ENCODE data around the gene KCNQ1OT1. TPM values are rescaled to one million over a fixed set of nuclear protein-coding genes. Genes with fewer than 3 reads are reported as not detected.
A peak's percentile ranks its signal among the peaks of the same experiment; 100 is the strongest.

Gene KCNQ1OT1
- total and polyA plus RNA-seq, 4 donors, result 0.05 to 4.9 (median 0.61) TPM

- H3K27me3 ChIP-seq (ENCODE audit: control insufficient read depth in 4 of 4, insufficient read depth in 4 of 4, low read length in 3 of 4), result no peaks in the 10 kb centered on the region
- TF ChIP-seq HNF4G (IDR thresholded peaks at IDR 0.05) (no peak), GABPA (IDR thresholded peaks at IDR 0.05 in 1 of 2, conservative IDR thresholded peaks at IDR 0.05 in 1 of 2) (no peak), SP1 (IDR thresholded peaks at IDR 0.05) (no peak), RXRA (IDR thresholded peaks at IDR 0.05) (no peak), YY1 (IDR thresholded peaks at IDR 0.05) (no peak), REST (IDR thresholded peaks at IDR 0.05) (no peak), TAF1 (conservative IDR thresholded peaks at IDR 0.05) (no peak), EGR1 (IDR thresholded peaks at IDR 0.05; ENCODE audit: low read depth in 2 of 2) (no peak), RAD21 (IDR thresholded peaks at IDR 0.05) (no peak), ATF3 (IDR thresholded peaks at IDR 0.05) (no peak), CTCF (IDR thresholded peaks at IDR 0.05; ENCODE audit: low read depth, low read length, missing input control) (no peak), FOXA1 (IDR thresholded peaks at IDR 0.05) (no peak), MAX (IDR thresholded peaks at IDR 0.05) (no peak), HNF4A (conservative IDR thresholded peaks at IDR 0.05) (no peak), ZBTB33 (IDR thresholded peaks at IDR 0.05) (no peak)
- no peaks in the 10 kb centered on the region for H3K36me3 ChIP-seq (ENCODE audit: control insufficient read depth in 4 of 4, insufficient read depth in 3 of 4, low read depth in 1 of 4, low read length in 3 of 4)
- DNase-seq (ENCODE audit: low spot score), result no peak
- peaks cover 22 to 59% (median 39%) of the 10 kb centered on the region in 4 donors for H3K9me3 ChIP-seq (ENCODE audit: control insufficient read depth in 4 of 4, low read length in 3 of 4)
- H3K4me1 ChIP-seq (ENCODE audit: control insufficient read depth in 4 of 4, insufficient read depth in 4 of 4, low read length in 3 of 4), result no peaks in the 10 kb centered on the region
- 93% methylated on average over 1 of the region's 1 CpG for WGBS
- no peak overlapping the region for H3K9ac ChIP-seq (ENCODE audit: low read depth in 1 of 2, low read length in 2 of 2)
- no peak overlapping the region for H3K4me3 ChIP-seq (ENCODE audit: low read depth in 1 of 3, low read length in 3 of 3)
- no peak overlapping the region for H3K27ac ChIP-seq (ENCODE audit: low read depth in 1 of 2, low read length in 2 of 2)
These were observed 52.6 kb downstream of the KCNQ1OT1 start for GRCh38 chr11:2647167-2647566.

- WGBS, result 89% methylated on average over 1 of the region's 1 CpG
- no peak for DNase-seq (ENCODE audit: low spot score)
- peak overlapping the region in 2 of 3 donors; percentile 5 to 55 for H3K4me3 ChIP-seq (ENCODE audit: low read depth in 1 of 3, low read length in 3 of 3)
- H3K27me3 ChIP-seq (ENCODE audit: control insufficient read depth in 4 of 4, insufficient read depth in 4 of 4, low read length in 3 of 4), result no peaks in the 10 kb centered on the region
- H3K9ac ChIP-seq (ENCODE audit: low read depth in 1 of 2, low read length in 2 of 2), result no peak overlapping the region
- no peaks in the 10 kb centered on the region for H3K4me1 ChIP-seq (ENCODE audit: control insufficient read depth in 4 of 4, insufficient read depth in 4 of 4, low read length in 3 of 4)
- H3K27ac ChIP-seq (ENCODE audit: low read depth in 1 of 2, low read length in 2 of 2), result no peak overlapping the region
- H3K9me3 ChIP-seq (ENCODE audit: control insufficient read depth in 4 of 4, low read length in 3 of 4), result peaks cover 17 to 57% (median 34%) of the 10 kb centered on the region in 4 donors
- no peaks in the 10 kb centered on the region for H3K36me3 ChIP-seq (ENCODE audit: control insufficient read depth in 4 of 4, insufficient read depth in 3 of 4, low read depth in 1 of 4, low read length in 3 of 4)
- no peak for TF ChIP-seq HNF4G (IDR thresholded peaks at IDR 0.05)
- TF ChIP-seq MAX (IDR thresholded peaks at IDR 0.05), result no peak
- TF ChIP-seq GABPA (IDR thresholded peaks at IDR 0.05 in 1 of 2, conservative IDR thresholded peaks at IDR 0.05 in 1 of 2), result no peak
- no peak for TF ChIP-seq TAF1 (conservative IDR thresholded peaks at IDR 0.05)
- no peak for TF ChIP-seq ATF3 (IDR thresholded peaks at IDR 0.05)
- no peak for TF ChIP-seq NR2F2 (IDR thresholded peaks at IDR 0.05)
- TF ChIP-seq HNF4A (conservative IDR thresholded peaks at IDR 0.05), result no peak
- no peak for TF ChIP-seq JUND (IDR thresholded peaks at IDR 0.05)
- no peak for TF ChIP-seq RXRA (IDR thresholded peaks at IDR 0.05)
- no peak for TF ChIP-seq CTCF (IDR thresholded peaks at IDR 0.05; ENCODE audit: low read depth, low read length, missing input control)
- TF ChIP-seq EGR1 (IDR thresholded peaks at IDR 0.05; ENCODE audit: low read depth in 2 of 2), result no peak
- no peak for TF ChIP-seq ZBTB33 (IDR thresholded peaks at IDR 0.05)
These were observed 54.0 kb downstream of the KCNQ1OT1 start for GRCh38 chr11:2645779-2646118.
